ENCODE measurements around the gene FAM107A. TPM values are rescaled to one million over a fixed set of nuclear protein-coding genes. Genes with fewer than 3 reads are reported as not detected.

The FAM107A gene
- total RNA-seq, 1 experiment from 2014 or later = not detected

DNA sequence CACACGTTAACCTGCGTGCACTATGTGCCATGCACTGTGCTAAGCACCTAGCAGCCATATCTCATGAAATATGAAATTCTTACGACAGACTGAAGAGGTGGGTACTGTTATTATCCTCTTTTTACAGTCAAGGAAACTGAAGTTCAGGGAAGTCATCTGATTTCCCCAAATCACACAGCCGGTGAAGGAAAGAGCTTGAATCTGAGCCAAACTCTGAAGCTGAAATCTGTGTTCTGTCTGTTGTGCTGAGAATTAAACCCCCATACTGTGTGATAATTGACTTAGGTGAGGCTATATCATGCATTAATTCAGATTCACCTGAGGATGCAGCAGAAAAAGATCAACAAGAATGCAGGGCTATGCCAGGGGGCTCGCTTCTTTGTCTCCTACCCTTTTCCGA, 475 bp downstream of the FAM107A start (continued):
- TF ChIP-seq POLR2A (IDR thresholded peaks at IDR 0.05; ENCODE audit: borderline replicate concordance, extremely low read depth, insufficient read depth, insufficient read length) = no peak
- TF ChIP-seq POLR2AphosphoS5 (IDR thresholded peaks at IDR 0.05; ENCODE audit: low read depth, low read length) = no peak
- no peak for TF ChIP-seq SIN3A (IDR thresholded peaks at IDR 0.05; ENCODE audit: low read depth)

DNA sequence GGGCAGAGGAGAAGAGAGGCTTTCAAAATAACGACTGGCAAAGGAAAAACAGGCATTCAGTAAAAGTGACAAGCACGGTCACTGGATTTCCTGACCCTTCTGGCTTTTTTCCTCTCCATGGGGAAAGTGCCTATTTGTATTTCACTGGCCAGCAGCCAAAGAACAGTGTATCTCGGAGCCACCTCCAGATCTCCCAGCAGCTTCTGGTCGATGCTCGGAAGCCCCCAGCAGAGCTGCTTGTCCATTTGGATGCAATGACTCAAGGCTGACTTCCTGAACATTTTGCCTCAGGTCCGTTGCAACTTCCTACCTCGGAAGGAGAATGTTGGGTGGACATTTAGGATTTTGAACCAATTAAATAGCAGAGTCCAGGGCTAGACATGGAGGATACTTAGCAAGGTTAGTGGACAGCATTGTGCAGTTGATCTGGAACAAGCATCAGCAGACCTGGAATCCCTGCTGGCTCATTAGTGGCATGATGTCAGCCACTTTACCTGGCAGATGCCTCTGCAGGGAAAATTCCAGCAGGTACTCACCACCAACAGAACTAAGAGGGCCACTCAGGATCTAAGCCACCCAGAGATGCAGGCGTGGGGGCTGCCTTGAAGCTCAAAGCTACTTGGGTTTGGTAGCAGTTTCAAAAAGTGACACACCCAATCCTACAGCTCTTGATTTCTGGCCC, 1.1 kb downstream of the FAM107A start:
- Histone ChIP-seq H2AFZ (ENCODE audit: low read depth, low read length, poor library complexity, severe bottlenecking) (no peak overlapping the region), H3K9me2 (ENCODE audit: insufficient read depth) (no peaks in the 10 kb centered on the region), H3K4me1 (ENCODE audit: control insufficient read depth in 1 of 2, insufficient read depth in 2 of 2, low read length in 2 of 2) (peaks cover 0 to 10% of the 10 kb centered on the region in 2 experiments; a peak in 1 of 4 replicates), H3K4me2 (ENCODE audit: low read length) (no peak overlapping the region), H3K36me3 (ENCODE audit: control insufficient read depth in 1 of 2, insufficient read depth in 2 of 2, low read length in 2 of 2) (no peaks in the 10 kb centered on the region), H3K27me3 (ENCODE audit: insufficient read depth, low read length) (no peaks in the 10 kb centered on the region), H3K9ac (ENCODE audit: low read length) (no peak overlapping the region), H3K4me3 (replicated peaks in 1 of 2; ENCODE audit: low read depth in 1 of 2, low read length in 2 of 2) (no peak overlapping the region), H4K20me1 (ENCODE audit: insufficient read depth) (no peaks in the 10 kb centered on the region), H3K27ac (ENCODE audit: low read depth, low read length) (no peak overlapping the region), H3K9me3 (ENCODE audit: control insufficient read depth in 1 of 2, insufficient read depth in 1 of 2, low read depth in 1 of 2, low read length in 2 of 2) (no peaks in the 10 kb centered on the region), H3K79me2 (ENCODE audit: insufficient read depth, low read length) (no peaks in the 10 kb centered on the region)
- TF ChIP-seq ZFX (IDR thresholded peaks at IDR 0.05) = no peak
- TF ChIP-seq, protein P1, sequence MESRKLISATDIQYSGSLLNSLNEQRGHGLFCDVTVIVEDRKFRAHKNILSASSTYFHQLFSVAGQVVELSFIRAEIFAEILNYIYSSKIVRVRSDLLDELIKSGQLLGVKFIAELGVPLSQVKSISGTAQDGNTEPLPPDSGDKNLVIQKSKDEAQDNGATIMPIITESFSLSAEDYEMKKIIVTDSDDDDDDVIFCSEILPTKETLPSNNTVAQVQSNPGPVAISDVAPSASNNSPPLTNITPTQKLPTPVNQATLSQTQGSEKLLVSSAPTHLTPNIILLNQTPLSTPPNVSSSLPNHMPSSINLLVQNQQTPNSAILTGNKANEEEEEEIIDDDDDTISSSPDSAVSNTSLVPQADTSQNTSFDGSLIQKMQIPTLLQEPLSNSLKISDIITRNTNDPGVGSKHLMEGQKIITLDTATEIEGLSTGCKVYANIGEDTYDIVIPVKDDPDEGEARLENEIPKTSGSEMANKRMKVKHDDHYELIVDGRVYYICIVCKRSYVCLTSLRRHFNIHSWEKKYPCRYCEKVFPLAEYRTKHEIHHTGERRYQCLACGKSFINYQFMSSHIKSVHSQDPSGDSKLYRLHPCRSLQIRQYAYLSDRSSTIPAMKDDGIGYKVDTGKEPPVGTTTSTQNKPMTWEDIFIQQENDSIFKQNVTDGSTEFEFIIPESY (IDR thresholded peaks at IDR 0.05; ENCODE audit: extremely low read depth, insufficient replicate concordance, low read length) = no peak
- TF ChIP-seq POLR2AphosphoS5 (IDR thresholded peaks at IDR 0.05; ENCODE audit: low read depth, low read length) = no peak
- TF ChIP-seq EZH2phosphoT487 (IDR thresholded peaks at IDR 0.05; ENCODE audit: borderline replicate concordance) = no peak
- no peak for TF ChIP-seq CBX3 (IDR thresholded peaks at IDR 0.05; ENCODE audit: low read depth)
- no peak for TF ChIP-seq TCF7L2 (IDR thresholded peaks at IDR 0.05; ENCODE audit: borderline replicate concordance, extremely low read depth, insufficient read depth, insufficient read length)
- no peak for TF ChIP-seq SIN3A (IDR thresholded peaks at IDR 0.05; ENCODE audit: low read depth)
- no peak for TF ChIP-seq YY1 (IDR thresholded peaks at IDR 0.05; ENCODE audit: extremely low read depth, insufficient replicate concordance, low read depth, low read length)
- TF ChIP-seq ELF1 (IDR thresholded peaks at IDR 0.05; ENCODE audit: borderline replicate concordance, low read depth) = no peak
- TF ChIP-seq, protein P2, sequence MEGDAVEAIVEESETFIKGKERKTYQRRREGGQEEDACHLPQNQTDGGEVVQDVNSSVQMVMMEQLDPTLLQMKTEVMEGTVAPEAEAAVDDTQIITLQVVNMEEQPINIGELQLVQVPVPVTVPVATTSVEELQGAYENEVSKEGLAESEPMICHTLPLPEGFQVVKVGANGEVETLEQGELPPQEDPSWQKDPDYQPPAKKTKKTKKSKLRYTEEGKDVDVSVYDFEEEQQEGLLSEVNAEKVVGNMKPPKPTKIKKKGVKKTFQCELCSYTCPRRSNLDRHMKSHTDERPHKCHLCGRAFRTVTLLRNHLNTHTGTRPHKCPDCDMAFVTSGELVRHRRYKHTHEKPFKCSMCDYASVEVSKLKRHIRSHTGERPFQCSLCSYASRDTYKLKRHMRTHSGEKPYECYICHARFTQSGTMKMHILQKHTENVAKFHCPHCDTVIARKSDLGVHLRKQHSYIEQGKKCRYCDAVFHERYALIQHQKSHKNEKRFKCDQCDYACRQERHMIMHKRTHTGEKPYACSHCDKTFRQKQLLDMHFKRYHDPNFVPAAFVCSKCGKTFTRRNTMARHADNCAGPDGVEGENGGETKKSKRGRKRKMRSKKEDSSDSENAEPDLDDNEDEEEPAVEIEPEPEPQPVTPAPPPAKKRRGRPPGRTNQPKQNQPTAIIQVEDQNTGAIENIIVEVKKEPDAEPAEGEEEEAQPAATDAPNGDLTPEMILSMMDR (IDR thresholded peaks at IDR 0.05 in 2 of 3, conservative IDR thresholded peaks at IDR 0.05 in 1 of 3; ENCODE audit: borderline replicate concordance in 1 of 3, insufficient read depth in 1 of 3, low read depth in 2 of 3, low read length in 2 of 3) = no peak
- TF ChIP-seq POLR2A (IDR thresholded peaks at IDR 0.05; ENCODE audit: borderline replicate concordance, extremely low read depth, insufficient read depth, insufficient read length) = no peak
- TF ChIP-seq, protein P3, sequence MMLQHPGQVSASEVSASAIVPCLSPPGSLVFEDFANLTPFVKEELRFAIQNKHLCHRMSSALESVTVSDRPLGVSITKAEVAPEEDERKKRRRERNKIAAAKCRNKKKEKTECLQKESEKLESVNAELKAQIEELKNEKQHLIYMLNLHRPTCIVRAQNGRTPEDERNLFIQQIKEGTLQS (IDR thresholded peaks at IDR 0.05) = no peak
- TF ChIP-seq ZNF274 (IDR thresholded peaks at IDR 0.05; ENCODE audit: low read depth, low read length) = no peak
- TF ChIP-seq, protein P4, sequence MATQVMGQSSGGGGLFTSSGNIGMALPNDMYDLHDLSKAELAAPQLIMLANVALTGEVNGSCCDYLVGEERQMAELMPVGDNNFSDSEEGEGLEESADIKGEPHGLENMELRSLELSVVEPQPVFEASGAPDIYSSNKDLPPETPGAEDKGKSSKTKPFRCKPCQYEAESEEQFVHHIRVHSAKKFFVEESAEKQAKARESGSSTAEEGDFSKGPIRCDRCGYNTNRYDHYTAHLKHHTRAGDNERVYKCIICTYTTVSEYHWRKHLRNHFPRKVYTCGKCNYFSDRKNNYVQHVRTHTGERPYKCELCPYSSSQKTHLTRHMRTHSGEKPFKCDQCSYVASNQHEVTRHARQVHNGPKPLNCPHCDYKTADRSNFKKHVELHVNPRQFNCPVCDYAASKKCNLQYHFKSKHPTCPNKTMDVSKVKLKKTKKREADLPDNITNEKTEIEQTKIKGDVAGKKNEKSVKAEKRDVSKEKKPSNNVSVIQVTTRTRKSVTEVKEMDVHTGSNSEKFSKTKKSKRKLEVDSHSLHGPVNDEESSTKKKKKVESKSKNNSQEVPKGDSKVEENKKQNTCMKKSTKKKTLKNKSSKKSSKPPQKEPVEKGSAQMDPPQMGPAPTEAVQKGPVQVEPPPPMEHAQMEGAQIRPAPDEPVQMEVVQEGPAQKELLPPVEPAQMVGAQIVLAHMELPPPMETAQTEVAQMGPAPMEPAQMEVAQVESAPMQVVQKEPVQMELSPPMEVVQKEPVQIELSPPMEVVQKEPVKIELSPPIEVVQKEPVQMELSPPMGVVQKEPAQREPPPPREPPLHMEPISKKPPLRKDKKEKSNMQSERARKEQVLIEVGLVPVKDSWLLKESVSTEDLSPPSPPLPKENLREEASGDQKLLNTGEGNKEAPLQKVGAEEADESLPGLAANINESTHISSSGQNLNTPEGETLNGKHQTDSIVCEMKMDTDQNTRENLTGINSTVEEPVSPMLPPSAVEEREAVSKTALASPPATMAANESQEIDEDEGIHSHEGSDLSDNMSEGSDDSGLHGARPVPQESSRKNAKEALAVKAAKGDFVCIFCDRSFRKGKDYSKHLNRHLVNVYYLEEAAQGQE (IDR thresholded peaks at IDR 0.05; ENCODE audit: low read depth) = no peak
- TF ChIP-seq FOSL1 (IDR thresholded peaks at IDR 0.05; ENCODE audit: low read depth) = no peak
- ATAC-seq = no peak
- DNase-seq (ENCODE audit: low read depth, low spot score) = no peak
- CTCF ChIA-PET = no interaction called here
- intact Hi-C loops (cut with micrococcal nuclease) = no loop called here
- RAD21 ChIA-PET (ENCODE audit: low non-redundant PET in 1 of 2, low total read pairs in 2 of 2, uncharacterized antibody in 2 of 2, unreplicated experiment in 2 of 2) = no interaction called here
- POLR2A ChIA-PET = no interaction called here
- no TSS peak for BruUV-seq (replicated peaks)
